Measurements from ENCODE around the gene RPUSD3.

GRCh38 chr3:9867106-9867505 lies 23.3 kb upstream of the RPUSD3 start:
- TF ChIP-seq POLR2A (IDR thresholded peaks at IDR 0.05; ENCODE audit: low read depth, low read length) = no peak
- no peak for TF ChIP-seq TAF1 (IDR thresholded peaks at IDR 0.05; ENCODE audit: borderline replicate concordance, low read depth, low read length)

Measured in GM12892 (cell line).